ENCODE measurements around the gene DLG2.

DLG2 gene

GRCh38 chr11:85569525-85569924 lies 57.6 kb downstream of the DLG2 start:
- DNase-seq = no peak

DNA sequence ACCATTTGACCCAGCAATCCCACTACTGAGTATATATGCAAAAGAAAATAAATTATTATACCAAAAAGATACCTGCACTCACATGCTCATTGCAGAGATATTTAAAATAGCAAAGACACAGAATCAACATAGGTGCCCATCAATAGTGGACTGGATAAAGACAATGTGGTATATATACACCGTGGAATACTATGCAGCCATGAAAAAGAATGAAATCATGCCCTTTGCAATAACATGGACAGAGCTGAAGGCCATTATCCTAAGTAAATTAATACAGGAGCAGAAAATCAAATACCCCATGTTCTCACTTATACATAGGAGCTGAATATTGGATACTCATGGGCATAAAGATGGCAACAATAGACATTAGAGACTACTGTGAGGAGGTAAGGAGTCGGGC lies 68.7 kb downstream of the DLG2 start:
- no peak for DNase-seq

DNA sequence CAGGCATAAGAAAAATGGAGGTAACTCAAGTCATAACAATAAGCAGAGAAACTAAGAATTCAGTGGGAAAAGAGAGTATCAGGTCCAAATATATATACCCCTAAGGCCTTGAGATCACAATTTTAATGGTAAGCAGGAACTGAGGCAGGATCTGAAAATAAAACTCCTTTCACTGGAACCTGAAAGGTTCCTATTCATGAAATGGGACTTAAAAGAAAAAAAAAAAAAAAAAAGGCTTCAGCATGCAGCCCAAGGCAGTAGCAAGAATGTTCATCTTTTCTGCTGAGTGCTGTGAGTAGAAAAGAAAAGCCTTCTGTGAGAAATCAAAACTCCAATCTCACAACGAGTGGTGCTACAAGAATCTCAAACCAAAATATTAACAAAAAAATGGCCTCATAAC lies 75.3 kb downstream of the DLG2 start:
- no peak for DNase-seq

DNA sequence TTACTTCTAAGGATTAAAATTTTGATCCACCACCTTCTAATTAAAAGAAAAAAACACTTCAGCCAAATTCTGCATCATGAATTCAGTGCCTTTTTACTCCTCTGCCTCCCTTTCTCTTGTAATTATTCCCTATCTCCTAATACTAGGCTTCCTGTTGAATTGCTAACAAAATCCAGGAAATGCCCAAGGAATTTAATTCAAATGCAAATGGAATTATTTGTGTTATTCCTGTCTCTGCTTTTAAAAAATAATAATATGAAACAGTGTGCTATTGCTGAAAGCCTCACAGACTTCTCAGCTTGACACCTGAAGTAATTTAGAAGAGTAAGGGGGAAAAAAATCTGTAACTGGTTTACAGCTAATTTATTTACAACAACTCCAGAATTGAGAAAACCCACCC lies 85.5 kb downstream of the DLG2 start:
- no peak for DNase-seq

DNA sequence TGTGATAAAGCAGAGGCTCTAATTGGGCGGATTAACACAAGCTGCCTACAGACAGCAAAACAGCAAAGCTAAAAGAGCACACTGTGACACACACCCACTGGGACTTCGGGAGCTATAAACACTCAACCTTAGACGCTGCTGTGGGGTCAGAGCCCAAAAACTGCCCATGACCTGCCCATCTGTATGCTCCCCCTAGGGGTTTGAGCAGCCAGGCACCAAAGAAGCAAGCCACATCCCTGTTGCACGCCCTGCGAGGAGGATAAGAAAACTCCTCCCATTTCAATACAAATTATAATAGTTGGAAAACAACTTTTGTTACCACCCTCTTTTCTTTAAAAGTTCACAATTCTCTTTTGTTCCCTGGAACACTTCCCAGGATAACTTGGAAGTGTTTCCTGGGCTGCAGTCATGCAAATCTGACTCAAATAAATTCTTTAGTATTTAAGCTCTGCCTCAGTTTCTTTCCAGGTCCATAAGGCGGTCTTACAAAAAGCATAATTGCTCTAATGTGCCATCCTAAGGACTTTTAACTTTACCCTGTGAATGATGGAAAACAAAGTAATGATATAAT lies 86.4 kb downstream of the DLG2 start:
- DNase-seq = peak in 3 of 56 donors; percentile 0 to 3 (median 2)

GRCh38 chr11:85540181-85540580 lies 87.0 kb downstream of the DLG2 start:
- DNase-seq = no peak

- no peak for DNase-seq
Measured at GRCh38 chr11:85539740-85540139, 87.4 kb downstream of the DLG2 start.

GRCh38 chr11:85539029-85539689 lies 88.0 kb downstream of the DLG2 start:
- no peak for DNase-seq

- DNase-seq = no peak
Measured at GRCh38 chr11:85536438-85536837, 90.7 kb downstream of the DLG2 start.

- DNase-seq = no peak
Measured at GRCh38 chr11:85534806-85535205, 92.3 kb downstream of the DLG2 start.

GRCh38 chr11:85531191-85531897 lies 95.8 kb downstream of the DLG2 start:
- DNase-seq = peak in 13 of 56 donors; percentile 1 to 47 (median 31)

- DNase-seq = no peak
Measured at GRCh38 chr11:85530634-85531033, 96.5 kb downstream of the DLG2 start.

DNA sequence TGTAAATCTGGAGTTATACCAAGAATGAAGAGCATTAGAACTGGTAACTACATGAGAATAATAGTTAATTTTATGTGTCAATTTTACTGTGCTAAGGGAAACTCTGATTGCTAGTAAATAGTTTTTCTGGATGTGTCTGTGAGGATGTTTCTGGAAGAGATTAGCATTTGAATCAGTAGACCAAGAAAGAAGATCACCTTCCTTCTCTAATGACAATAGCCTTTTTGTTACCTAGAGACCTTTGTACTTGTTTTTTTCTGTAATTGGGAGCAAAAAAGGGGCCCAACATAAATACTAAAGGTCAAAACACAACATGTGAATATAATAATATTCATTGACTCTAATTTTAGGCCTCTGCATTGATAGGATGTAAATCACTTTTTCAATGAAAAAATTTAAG lies 100.6 kb downstream of the DLG2 start:
- no peak for DNase-seq

DNA sequence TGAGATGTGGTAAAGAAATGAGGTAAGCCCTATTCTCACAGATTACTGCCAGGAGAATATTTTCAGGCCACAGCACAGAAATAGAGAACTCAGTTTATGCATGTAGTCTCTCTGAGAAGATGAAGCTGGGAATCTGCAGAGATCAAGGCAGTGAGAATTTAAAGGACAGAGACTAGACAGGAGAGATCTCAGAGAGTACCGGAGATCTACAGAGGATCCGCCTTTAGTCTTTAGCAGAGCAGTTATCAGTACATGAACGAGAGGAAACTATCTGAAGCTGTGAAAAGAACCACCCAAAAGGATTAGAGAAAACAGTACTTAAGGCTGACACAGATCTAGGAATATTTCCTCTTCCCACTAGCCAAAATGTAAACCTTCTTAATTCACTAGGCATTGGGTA lies 101.5 kb downstream of the DLG2 start:
- no peak for DNase-seq

- no peak for DNase-seq
Measured at GRCh38 chr11:85517272-85517671, 109.9 kb downstream of the DLG2 start.

DNA sequence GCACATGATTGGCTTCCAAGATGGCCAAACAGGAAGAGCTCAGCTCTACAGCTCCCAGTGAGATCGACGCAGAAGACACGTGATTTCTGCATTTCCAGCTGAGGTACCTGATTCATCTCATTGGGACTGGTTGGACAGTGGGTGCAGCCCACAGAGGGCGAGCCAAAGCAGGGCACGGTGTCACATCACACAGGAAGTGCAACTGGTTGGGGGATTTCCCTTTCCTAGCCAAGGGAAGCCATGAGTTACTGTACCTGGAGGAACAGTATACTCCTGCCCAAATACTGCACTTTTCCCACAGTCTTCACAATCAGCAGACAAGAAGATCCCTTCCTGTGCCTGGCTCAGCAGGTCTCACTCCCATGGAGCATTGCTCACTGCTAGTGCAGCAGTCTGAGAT lies 131.2 kb downstream of the DLG2 start:
- DNase-seq = no peak

DNA sequence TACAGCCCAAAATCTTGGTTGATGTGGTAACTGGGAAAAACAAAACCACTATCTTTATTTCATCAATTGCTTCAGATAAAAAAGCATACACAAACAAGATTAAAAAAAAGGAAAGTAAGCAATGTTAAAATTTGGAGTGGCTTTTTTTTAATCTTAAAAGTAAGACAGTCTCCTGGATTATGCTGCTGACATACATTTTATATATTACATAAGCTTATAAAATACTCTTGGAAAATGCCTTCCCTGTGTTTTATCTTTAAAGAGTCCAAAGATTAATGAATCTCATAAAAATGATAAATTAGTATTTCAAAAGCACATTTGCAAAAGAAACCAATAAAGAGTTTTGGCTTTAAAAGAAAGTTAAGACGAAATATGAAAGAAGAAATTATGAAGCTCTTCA lies 132.7 kb downstream of the DLG2 start:
- no peak for DNase-seq

DNA sequence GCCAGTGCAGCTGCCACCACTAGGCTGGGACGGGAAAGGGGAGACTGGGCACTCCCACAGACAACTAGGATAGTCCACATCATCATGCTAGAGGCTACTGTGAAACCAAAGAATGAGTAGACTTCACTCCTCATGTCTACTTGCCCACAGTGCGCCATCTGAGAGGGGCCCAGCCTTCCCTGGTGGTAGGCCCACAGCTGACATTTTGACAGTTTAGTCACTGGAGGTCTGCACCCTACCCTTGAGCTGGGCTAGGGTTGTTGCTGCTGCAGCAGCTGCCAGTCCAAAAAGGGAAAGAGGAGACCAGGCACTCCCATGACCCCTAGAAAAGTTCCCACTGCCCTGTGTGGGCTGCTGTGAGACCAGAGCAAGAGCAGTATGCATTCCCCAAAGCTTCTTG lies 141.2 kb downstream of the DLG2 start:
- DNase-seq = no peak

GRCh38 chr11:85483861-85484260 lies 143.3 kb downstream of the DLG2 start:
- no peak for DNase-seq

DNA sequence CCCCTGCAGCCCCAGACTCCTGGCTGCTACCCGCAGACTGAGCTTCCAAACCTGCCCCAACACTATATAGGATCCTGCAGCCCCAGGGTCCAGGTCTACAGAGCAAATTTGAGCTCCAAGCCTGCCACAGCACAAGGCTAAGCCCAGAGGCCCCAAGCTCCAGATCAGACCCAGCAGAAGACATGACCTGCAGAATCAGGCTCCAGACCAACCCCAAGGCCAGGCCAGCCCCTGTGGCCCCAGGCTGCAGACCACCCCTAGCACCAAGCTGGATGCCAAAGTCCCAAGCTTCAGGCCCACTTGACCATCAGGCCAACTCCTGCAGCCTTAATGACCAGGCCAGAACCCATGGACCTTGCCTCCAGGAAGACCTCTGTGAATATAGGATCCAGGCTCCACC lies 145.3 kb downstream of the DLG2 start:
- no peak for DNase-seq

DNA sequence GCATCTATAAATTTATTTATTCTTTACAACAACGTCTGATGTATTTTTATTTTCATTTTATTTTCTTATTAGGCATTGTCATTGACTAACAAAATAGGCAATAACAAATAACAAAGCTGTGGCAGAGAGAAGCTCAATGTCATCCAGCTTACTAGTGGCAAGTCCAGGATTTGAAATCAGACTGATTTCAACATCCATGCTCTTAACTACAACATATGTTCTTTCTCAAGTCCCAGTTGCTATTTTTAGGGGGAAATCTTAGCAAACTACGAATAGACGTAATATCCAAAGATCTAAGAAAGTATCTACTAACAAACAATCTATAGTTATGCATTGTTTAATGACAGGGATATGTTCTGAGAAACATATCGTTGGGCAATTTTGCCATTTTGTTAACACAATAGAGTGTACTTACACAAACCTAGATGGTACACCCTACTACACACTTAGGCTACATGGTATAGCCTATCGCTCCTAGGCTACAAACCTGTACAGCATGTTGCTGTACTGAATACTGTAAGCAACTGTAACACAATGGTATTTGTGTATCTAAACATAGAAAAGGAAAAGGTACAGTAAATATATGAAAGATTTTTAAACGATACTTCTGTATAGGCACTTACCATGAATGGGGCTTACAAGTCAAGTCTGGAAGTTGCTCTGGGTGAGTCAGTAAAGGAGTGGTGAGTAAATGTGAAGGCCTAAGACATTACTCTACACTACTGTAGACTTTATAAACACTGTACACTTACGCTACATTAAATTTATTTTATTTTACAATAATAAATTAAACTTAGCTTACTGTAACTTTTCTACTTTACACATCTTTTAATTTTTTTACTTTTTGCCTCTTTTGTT lies 151.3 kb downstream of the DLG2 start:
- no peak for DNase-seq

DNA sequence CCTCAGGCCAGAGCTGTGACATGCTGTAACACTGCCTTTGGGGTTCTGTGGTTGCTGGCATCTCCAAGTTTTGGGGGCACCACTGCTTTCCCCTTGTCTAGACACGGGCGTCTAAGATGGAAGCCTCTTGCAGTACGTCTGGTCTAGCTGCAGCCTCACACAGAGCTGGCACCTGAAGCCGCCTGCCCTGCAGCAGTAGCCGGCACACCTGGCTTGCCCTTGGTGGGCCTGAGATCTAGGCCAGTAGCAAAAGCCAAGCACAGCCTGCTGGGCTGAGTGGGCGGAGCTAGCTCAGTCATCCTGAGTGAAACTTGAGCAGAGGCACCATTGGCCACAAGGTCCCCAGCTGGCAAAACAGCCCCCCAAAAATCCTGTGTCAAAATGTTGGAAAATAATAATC lies 154.2 kb downstream of the DLG2 start:
- no peak for DNase-seq

Data from nucleus accumbens (tissue), 56 donors.